Ishikawa (cell line): ENCODE data around the gene SYT6.

Experiments used
- EGR1 ChIP-seq: IDR thresholded peaks from 2 replicates; pipeline ENCODE4 v1.6.1; 2012
- EP300 ChIP-seq: IDR thresholded peaks from 2 replicates; pipeline ENCODE4 v1.6.1; 2012; ENCODE audit warnings: borderline replicate concordance
- TAF1 ChIP-seq: IDR thresholded peaks from 2 replicates; pipeline ENCODE4 v1.6.1; 2012; ENCODE audit warnings: low read depth, mild to moderate bottlenecking
- TF ChIP-seq, protein P1 (sequence below): IDR thresholded peaks from 2 replicates; pipeline ENCODE4 v1.6.1; 2012

GRCh38 chr1:114157275-114157660 is 3.6 kb upstream of the SYT6 start:
- no peak for TF ChIP-seq EGR1
- no peak for TF ChIP-seq TAF1
- no peak for TF ChIP-seq EP300
- TF ChIP-seq, protein P1, sequence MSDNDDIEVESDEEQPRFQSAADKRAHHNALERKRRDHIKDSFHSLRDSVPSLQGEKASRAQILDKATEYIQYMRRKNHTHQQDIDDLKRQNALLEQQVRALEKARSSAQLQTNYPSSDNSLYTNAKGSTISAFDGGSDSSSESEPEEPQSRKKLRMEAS = no peak
